Hematopoietic multipotent progenitor cell treated with erythropoietin and hydrocortisone succinate and interleukin-3 and kit ligand, for 4 days (in vitro differentiated cells): ENCODE measurements around the gene FHL2.

Experiments
- DNase-seq: peaks from one replicate; pipeline ENCODE4 v3.0.0-alpha.2; 2015

The FHL2 gene

GRCh38 chr2:105396254-105397024, 2.4 kb downstream of the FHL2 start:
- DNase-seq = peak; percentile 76

GRCh38 chr2:105395691-105396090, 3.2 kb downstream of the FHL2 start:
- no peak for DNase-seq

- no peak for DNase-seq
Observed at GRCh38 chr2:105394951-105395611, 3.8 kb downstream of the FHL2 start.

GRCh38 chr2:105393373-105394055, 5.3 kb downstream of the FHL2 start:
- DNase-seq = no peak

GRCh38 chr2:105391763-105392662, 6.8 kb downstream of the FHL2 start:
- no peak for DNase-seq

GRCh38 chr2:105391058-105391627, 7.7 kb downstream of the FHL2 start:
- DNase-seq = no peak

GRCh38 chr2:105390454-105390853, 8.4 kb downstream of the FHL2 start:
- DNase-seq = no peak

- no peak for DNase-seq
Observed at GRCh38 chr2:105388971-105389381, 9.9 kb downstream of the FHL2 start.

- no peak for DNase-seq
Observed at GRCh38 chr2:105387225-105387624, 11.6 kb downstream of the FHL2 start.

GRCh38 chr2:105385731-105386540, 12.9 kb downstream of the FHL2 start:
- peak; percentile 96 for DNase-seq

GRCh38 chr2:105384861-105385260, 14.0 kb downstream of the FHL2 start:
- DNase-seq = no peak

- no peak for DNase-seq
Observed at GRCh38 chr2:105384216-105384615, 14.6 kb downstream of the FHL2 start.

- peak; percentile 63 for DNase-seq
Observed at GRCh38 chr2:105383432-105384166, 15.3 kb downstream of the FHL2 start.

- no peak for DNase-seq
Observed at GRCh38 chr2:105382177-105382576, 16.7 kb downstream of the FHL2 start.

- DNase-seq = no peak
Observed at GRCh38 chr2:105381101-105381668, 17.7 kb downstream of the FHL2 start.

GRCh38 chr2:105380432-105381100, 18.3 kb downstream of the FHL2 start:
- DNase-seq = peak; percentile 83

- DNase-seq = peak; percentile 60
Observed at GRCh38 chr2:105379741-105380186, 19.1 kb downstream of the FHL2 start.

GRCh38 chr2:105378921-105379383, 19.9 kb downstream of the FHL2 start:
- DNase-seq = no peak

GRCh38 chr2:105378276-105378840, 20.5 kb downstream of the FHL2 start:
- no peak for DNase-seq
